Trophoblast cell (in vitro differentiated cells and primary cell): ENCODE results near the gene KCTD17.

Experiments used
- DNase-seq, 2 donors: peaks; one replicate each; pipeline ENCODE4 v3.0.0-alpha.2; 2016
- H2AFZ ChIP-seq: 2 replicates; pipeline ENCODE4 v1.6.1; 2013; ENCODE audit warnings: low read length, moderate library complexity, mild to moderate bottlenecking; ENCODE audit not compliant: insufficient read depth, poor library complexity
- H2AK5ac ChIP-seq: 2 replicates; pipeline ENCODE4 v1.6.1; 2013; ENCODE audit warnings: mild to moderate bottlenecking, low read length
- H2BK120ac ChIP-seq: 2 replicates; pipeline ENCODE4 v1.6.1; 2013; ENCODE audit warnings: low read length, mild to moderate bottlenecking, moderate library complexity; ENCODE audit not compliant: insufficient read depth, poor library complexity
- H2BK12ac ChIP-seq: 2 replicates; pipeline ENCODE4 v1.6.1; 2013; ENCODE audit warnings: mild to moderate bottlenecking, low read length, moderate library complexity
- H2BK5ac ChIP-seq: 2 replicates; pipeline ENCODE4 v1.6.1; 2013; ENCODE audit warnings: low read length, low read depth, moderate library complexity, mild to moderate bottlenecking; ENCODE audit not compliant: poor library complexity
- H3K14ac ChIP-seq: 2 replicates; pipeline ENCODE4 v1.6.1; 2013; ENCODE audit warnings: mild to moderate bottlenecking, low read length
- H3K18ac ChIP-seq: 2 replicates; pipeline ENCODE4 v1.6.1; 2013; ENCODE audit warnings: mild to moderate bottlenecking, low read length
- H3K23ac ChIP-seq: 2 replicates; pipeline ENCODE4 v1.6.1; 2013; ENCODE audit warnings: low read length
- H3K27ac ChIP-seq: 2 replicates; pipeline ENCODE4 v1.5.1; 2013; ENCODE audit warnings: low read depth, mild to moderate bottlenecking, inconsistent platforms, low read length, moderate library complexity
- H3K27me3 ChIP-seq: 2 replicates; pipeline ENCODE4 v1.6.1; 2013; ENCODE audit warnings: inconsistent platforms, mild to moderate bottlenecking, low read length, moderate library complexity; ENCODE audit not compliant: insufficient read depth
- H3K36me3 ChIP-seq, 2 experiments: 1 replicate in 1 of 2; 2 replicates in 1 of 2; pipeline ENCODE4 v1.6.1; 2013; ENCODE audit warnings: low read length in 2 of 2, mild to moderate bottlenecking in 2 of 2, moderate library complexity in 1 of 2; ENCODE audit not compliant: insufficient read depth in 2 of 2, control insufficient read depth in 1 of 2
- H3K4ac ChIP-seq: 2 replicates; pipeline ENCODE4 v1.6.1; 2013; ENCODE audit warnings: low read depth, mild to moderate bottlenecking, low read length, moderate library complexity
- H3K4me1 ChIP-seq, 2 experiments: 1 replicate in 1 of 2; 2 replicates in 1 of 2; pipeline ENCODE4 v1.6.1; 2013; ENCODE audit warnings: low read length in 2 of 2, mild to moderate bottlenecking in 2 of 2, moderate library complexity in 1 of 2; ENCODE audit not compliant: insufficient read depth in 2 of 2, control insufficient read depth in 1 of 2
- H3K4me2 ChIP-seq: 2 replicates; pipeline ENCODE4 v1.6.1; 2013; ENCODE audit warnings: inconsistent platforms, mild to moderate bottlenecking, low read length, moderate library complexity
- H3K4me3 ChIP-seq: 2 replicates; pipeline ENCODE4 v1.5.1; 2013; ENCODE audit warnings: mild to moderate bottlenecking, low read depth, low read length, inconsistent platforms
- H3K79me1 ChIP-seq: one replicate; pipeline ENCODE4 v1.6.1; 2013; ENCODE audit warnings: low read length
- H3K79me2 ChIP-seq: 2 replicates; pipeline ENCODE4 v1.6.1; 2013; ENCODE audit warnings: low read length, mild to moderate bottlenecking; ENCODE audit not compliant: control insufficient read depth, insufficient read depth, poor library complexity
- H3K9ac ChIP-seq: 2 replicates; pipeline ENCODE4 v1.6.1; 2013; ENCODE audit warnings: mild to moderate bottlenecking, low read length
- H3K9me3 ChIP-seq: 2 replicates; pipeline ENCODE4 v1.6.1; 2013; ENCODE audit warnings: low read depth, mild to moderate bottlenecking, control low read depth, inconsistent platforms, low read length; ENCODE audit not compliant: insufficient read depth
- H4K12ac ChIP-seq: 2 replicates; pipeline ENCODE4 v1.6.1; 2013; ENCODE audit warnings: low read depth, mild to moderate bottlenecking, low read length, moderate library complexity
- H4K8ac ChIP-seq: 2 replicates; pipeline ENCODE4 v1.6.1; 2013; ENCODE audit warnings: low read depth, mild to moderate bottlenecking, low read length, moderate library complexity
- H4K91ac ChIP-seq: one replicate; pipeline ENCODE4 v1.6.1; 2013; ENCODE audit warnings: low read depth, mild to moderate bottlenecking, low read length, moderate library complexity
- WGBS: extraction: QIAGEN DNeasy Blood & Tissue Kit; methylation state at CpG from one replicate; pipeline ENCODE4 v1.1.7; 2013; ENCODE audit warnings: missing lambda C conversion rate; ENCODE audit not compliant: insufficient read length, insufficient coverage; ENCODE audit errors: extremely low coverage; 5-methylcytosine and 5-hydroxymethylcytosine counted together

Gene KCTD17

GRCh38 chr22:37094239-37094638 is 42.7 kb downstream of the KCTD17 start:
- H3K79me1 ChIP-seq: no peaks in the 10 kb centered on the region
- H3K4me2 ChIP-seq: no peak overlapping the region
- no peak for DNase-seq
- H3K4ac ChIP-seq: no peak overlapping the region
- no peak overlapping the region for H2AK5ac ChIP-seq
- H3K4me3 ChIP-seq: no peak overlapping the region
- H3K9ac ChIP-seq: no peak overlapping the region
- peaks cover 7% of the 10 kb centered on the region for H3K27me3 ChIP-seq
- no CpG with 5 or more reads among the region's 1 CpG for WGBS
- no peak overlapping the region for H3K14ac ChIP-seq
- no peaks in the 10 kb centered on the region for H3K4me1 ChIP-seq
- H4K8ac ChIP-seq: no peak overlapping the region
- H3K27ac ChIP-seq: no peak overlapping the region
- no peaks in the 10 kb centered on the region for H3K79me2 ChIP-seq
- H2AFZ ChIP-seq: no peak overlapping the region
- no peak overlapping the region for H2BK5ac ChIP-seq
- no peak overlapping the region for H3K18ac ChIP-seq
- H2BK120ac ChIP-seq: no peak overlapping the region
- no peaks in the 10 kb centered on the region for H3K9me3 ChIP-seq
- H4K91ac ChIP-seq: no peak overlapping the region
- no peak overlapping the region for H3K23ac ChIP-seq
- H4K12ac ChIP-seq: no peak overlapping the region
- no peaks in the 10 kb centered on the region for H3K36me3 ChIP-seq
- no peak overlapping the region for H2BK12ac ChIP-seq

- DNase-seq: no peak
- WGBS: no CpG with 5 or more reads among the region's 11 CpGs
- Histone ChIP-seq H3K79me1 (no peaks in the 10 kb centered on the region), H3K79me2 (no peaks in the 10 kb centered on the region), H3K27me3 (peaks cover 7% of the 10 kb centered on the region), H4K8ac (no peak overlapping the region), H3K4me1 (no peaks in the 10 kb centered on the region), H4K91ac (no peak overlapping the region), H3K9me3 (no peaks in the 10 kb centered on the region), H4K12ac (no peak overlapping the region), H2AK5ac (no peak overlapping the region), H2AFZ (no peak overlapping the region), H3K27ac (no peak overlapping the region), H3K14ac (no peak overlapping the region), H3K4me2 (no peak overlapping the region), H3K18ac (no peak overlapping the region), H3K36me3 (no peaks in the 10 kb centered on the region), H3K4ac (no peak overlapping the region), H2BK120ac (no peak overlapping the region), H3K4me3 (no peak overlapping the region), H3K23ac (no peak overlapping the region), H3K9ac (no peak overlapping the region), H2BK12ac (no peak overlapping the region), H2BK5ac (no peak overlapping the region)
Observed at GRCh38 chr22:37095113-37095512, 43.6 kb downstream of the KCTD17 start.

GRCh38 chr22:37097346-37097745 is 45.8 kb downstream of the KCTD17 start:
- no peak overlapping the region for H2BK12ac ChIP-seq
- DNase-seq: no peak
- H3K4me3 ChIP-seq: no peak overlapping the region
- H2BK120ac ChIP-seq: no peak overlapping the region
- H4K91ac ChIP-seq: no peak overlapping the region
- H3K36me3 ChIP-seq: no peaks in the 10 kb centered on the region
- no peak overlapping the region for H3K4ac ChIP-seq
- no peak overlapping the region for H3K9ac ChIP-seq
- no peak overlapping the region for H4K12ac ChIP-seq
- no peaks in the 10 kb centered on the region for H3K79me2 ChIP-seq
- no peaks in the 10 kb centered on the region for H3K4me1 ChIP-seq
- no peak overlapping the region for H3K18ac ChIP-seq
- H3K79me1 ChIP-seq: no peaks in the 10 kb centered on the region
- no peak overlapping the region for H4K8ac ChIP-seq
- H3K9me3 ChIP-seq: no peaks in the 10 kb centered on the region
- H3K27me3 ChIP-seq: peaks cover 7% of the 10 kb centered on the region
- H2BK5ac ChIP-seq: no peak overlapping the region
- H2AK5ac ChIP-seq: no peak overlapping the region
- WGBS: no CpG with 5 or more reads among the region's 13 CpGs
- H3K27ac ChIP-seq: no peak overlapping the region
- no peak overlapping the region for H2AFZ ChIP-seq
- no peak overlapping the region for H3K4me2 ChIP-seq
- H3K14ac ChIP-seq: no peak overlapping the region
- H3K23ac ChIP-seq: no peak overlapping the region

- H3K9ac ChIP-seq: no peak overlapping the region
- H2AFZ ChIP-seq: no peak overlapping the region
- no peaks in the 10 kb centered on the region for H3K79me2 ChIP-seq
- no peak overlapping the region for H2BK120ac ChIP-seq
- no peak overlapping the region for H3K27ac ChIP-seq
- H3K9me3 ChIP-seq: no peaks in the 10 kb centered on the region
- no peak overlapping the region for H3K18ac ChIP-seq
- no peak overlapping the region for H2BK12ac ChIP-seq
- no CpG with 5 or more reads among the region's 10 CpGs for WGBS
- DNase-seq: no peak
- H3K4me3 ChIP-seq: no peak overlapping the region
- no peak overlapping the region for H3K14ac ChIP-seq
- no peak overlapping the region for H4K8ac ChIP-seq
- H2AK5ac ChIP-seq: no peak overlapping the region
- H3K4ac ChIP-seq: no peak overlapping the region
- H3K79me1 ChIP-seq: no peaks in the 10 kb centered on the region
- no peak overlapping the region for H4K12ac ChIP-seq
- H3K23ac ChIP-seq: no peak overlapping the region
- peaks cover 7% of the 10 kb centered on the region for H3K27me3 ChIP-seq
- H2BK5ac ChIP-seq: no peak overlapping the region
- no peak overlapping the region for H4K91ac ChIP-seq
- no peaks in the 10 kb centered on the region for H3K4me1 ChIP-seq
- H3K4me2 ChIP-seq: no peak overlapping the region
- H3K36me3 ChIP-seq: no peaks in the 10 kb centered on the region
Observed at GRCh38 chr22:37098976-37099591, 47.5 kb downstream of the KCTD17 start.
